OCI-LY7 (cell line): ENCODE measurements around the gene APRT. TPM values are rescaled to one million over a fixed set of nuclear protein-coding genes. Genes with fewer than 3 reads are reported as not detected.
A peak's percentile ranks its signal among the peaks of the same experiment; 100 is the strongest.

Source experiments
- BruUV-seq: library from RNA; stranded (reverse); fragments of 400-500 nt; replicated peaks from 2 replicates; lab custom pipeline; 2021; lab: Mats Ljungman, UMichigan
- CTCF ChIA-PET: fragments of 300-600 bp; sonication (Branson Sonifier 250); formaldehyde crosslinking; loops from one replicate; lab custom pipeline; 2022; ENCODE audit warnings: antibody characterized with exemption; ENCODE audit not compliant: unreplicated experiment; lab: Charles Lee
- POLR2A ChIA-PET: fragments of 300-600 bp; sonication (Branson Sonifier 250); formaldehyde crosslinking; loops from one replicate; lab custom pipeline; 2022; ENCODE audit warnings: antibody characterized with exemption; lab: Charles Lee
- DNase-seq: peaks from one replicate; pipeline ENCODE4 v3.0.0-alpha.2; 2015; ENCODE audit warnings: low spot score
- H2AFZ ChIP-seq: fragments of 200-600 bp; sonication (generic), shearing (Covaris generic); 2 replicates; pipeline ENCODE4 v1.6.1; 2014; ENCODE audit warnings: mild to moderate bottlenecking, antibody characterized with exemption, low read length, moderate library complexity
- H3K27ac ChIP-seq: fragments of 200-600 bp; sonication (generic); 2 replicates; pipeline ENCODE4 v1.5.1; 2014; ENCODE audit warnings: mixed run types, low read depth, mild to moderate bottlenecking, moderate library complexity, low read length, inconsistent platforms; ENCODE audit not compliant: poor library complexity, severe bottlenecking
- H3K36me3 ChIP-seq: fragments of 200-600 bp; sonication (generic); 2 replicates; pipeline ENCODE4 v1.6.1; 2014; ENCODE audit warnings: mild to moderate bottlenecking, antibody characterized with exemption, low read length, moderate library complexity, mixed read lengths; ENCODE audit not compliant: insufficient read depth
- H3K4me1 ChIP-seq: fragments of 200-600 bp; sonication (generic); 2 replicates; pipeline ENCODE4 v1.5.1; 2014; ENCODE audit warnings: mild to moderate bottlenecking, low read length; ENCODE audit not compliant: insufficient read depth, poor library complexity, severe bottlenecking
- H3K4me2 ChIP-seq: fragments of 200-600 bp; sonication (generic); 2 replicates; pipeline ENCODE4 v1.6.1; 2014; ENCODE audit warnings: mild to moderate bottlenecking, low read length
- H3K4me3 ChIP-seq: fragments of 200-600 bp; sonication (generic); 2 replicates; pipeline ENCODE4 v1.5.1; 2014; ENCODE audit warnings: mild to moderate bottlenecking, low read depth, low read length; ENCODE audit not compliant: poor library complexity, severe bottlenecking
- H3K79me2 ChIP-seq: fragments of 200-600 bp; sonication (generic); 2 replicates; pipeline ENCODE4 v1.6.1; 2016; ENCODE audit warnings: low read depth, mild to moderate bottlenecking, low read length, moderate library complexity, mixed read lengths; ENCODE audit not compliant: insufficient read depth
- H3K9me2 ChIP-seq: fragments of 200-600 bp; sonication (generic); 2 replicates; pipeline ENCODE4 v1.6.1; 2016; ENCODE audit warnings: mild to moderate bottlenecking, low read length, mixed read lengths; ENCODE audit not compliant: insufficient read depth
- H3K9me3 ChIP-seq: fragments of 200-600 bp; sonication (generic); 2 replicates; pipeline ENCODE4 v1.6.1; 2014; ENCODE audit warnings: mild to moderate bottlenecking, mixed run types, low read length, mixed read lengths
- H4K20me1 ChIP-seq: fragments of 200-600 bp; sonication (generic); 2 replicates; pipeline ENCODE4 v1.6.1; 2014; ENCODE audit warnings: mild to moderate bottlenecking, antibody characterized with exemption, low read length, moderate library complexity, mixed read lengths; ENCODE audit not compliant: insufficient read depth
- CTCF ChIP-seq: fragments of 200-600 bp; sonication (generic); conservative IDR thresholded peaks from 2 replicates; pipeline ENCODE4 v1.5.1; 2014; ENCODE audit warnings: mild to moderate bottlenecking, antibody characterized with exemption, low read length, moderate library complexity, mixed read lengths
- EZH2phosphoT487 ChIP-seq: fragments of 200-600 bp; sonication (generic); IDR thresholded peaks from 2 replicates; pipeline ENCODE4 v1.6.1; 2018; ENCODE audit warnings: low read depth, borderline replicate concordance, mild to moderate bottlenecking, mixed run types, antibody characterized with exemption, low read length, moderate library complexity, mixed read lengths
- intact Hi-C: fragments of 100-400 bp; cut with micrococcal nuclease; formaldehyde crosslinking; loops from one replicate; pipeline ENCODE4 v1.10.0; 2022; ENCODE audit not compliant: unreplicated experiment
- total RNA-seq, 2 experiments: library from RNA; depleted of rRNA in 1 of 2; stranded (reverse); fragments of >200 nt in 1 of 2; shearing (Covaris generic) in 1 of 2; gene quantifications; 2 replicates each; pipeline ENCODE4 v1.2.3, GENCODE V29; 2014 to 2022

APRT gene
- total RNA-seq, 2 experiments from 2014 or later: 151 to 216 TPM

- DNase-seq: no peak
- intact Hi-C loops: loop anchor here (10.0 kb wide), 1 partner anchor 281 kb away; the partner anchor contains the start of gene ACSF3
- H3K27ac ChIP-seq: no peak overlapping the region
- no peaks in the 10 kb centered on the region for H4K20me1 ChIP-seq
- TF ChIP-seq CTCF (no peak), EZH2phosphoT487 (no peak)
- no peaks in the 10 kb centered on the region for H3K9me2 ChIP-seq
- peaks cover 12% of the 10 kb centered on the region; the same call in 1 of the 2 replicates for H3K79me2 ChIP-seq
- no peaks in the 10 kb centered on the region for H3K9me3 ChIP-seq
- H3K4me3 ChIP-seq: no peak overlapping the region
- H3K4me2 ChIP-seq: no peak overlapping the region
- peaks cover 23% of the 10 kb centered on the region for H3K36me3 ChIP-seq
- no peak overlapping the region for H2AFZ ChIP-seq
- no TSS peak for BruUV-seq
- CTCF ChIA-PET: no interaction called here
- POLR2A ChIA-PET: interaction anchor here (0.5 kb wide), 1 partner anchor 10 kb away, joined by 3 read pairs; no protein-coding TSS in a partner anchor
- H3K4me1 ChIP-seq: peaks cover 24% of the 10 kb centered on the region
Measured at GRCh38 chr16:88813269-88814143, 1.8 kb upstream of the APRT start.

GRCh38 chr16:88812513-88813268 lies 963 bp upstream of the APRT start:
- Histone ChIP-seq H3K9me3 (no peaks in the 10 kb centered on the region), H3K79me2 (peaks cover 12% of the 10 kb centered on the region; the same call in 1 of the 2 replicates), H3K36me3 (peaks cover 31% of the 10 kb centered on the region), H3K4me3 (peak overlapping the region; percentile 75), H4K20me1 (no peaks in the 10 kb centered on the region), H2AFZ (no peak overlapping the region), H3K4me2 (peak overlapping the region; percentile 74), H3K9me2 (no peaks in the 10 kb centered on the region), H3K27ac (peak overlapping the region; percentile 76), H3K4me1 (peaks cover 24% of the 10 kb centered on the region)
- intact Hi-C loops: loop anchor here (10.0 kb wide), 1 partner anchor 282 kb away; the partner anchor contains the start of gene ACSF3
- ChIA-PET POLR2A (no interaction called here), CTCF (no interaction called here)
- DNase-seq: peak; percentile 41
- no peak for TF ChIP-seq CTCF
- BruUV-seq: no TSS peak
